Kidney (tissue), 14 donors: ENCODE measurements around the gene SLC12A4. TPM values are rescaled to one million over a fixed set of nuclear protein-coding genes. Genes with fewer than 3 reads are reported as not detected.

Source experiments
- DNase-seq, 5 donors: peaks; one replicate each; pipeline ENCODE4 v3.0.0-alpha.2; 2013 to 2020
- FAIRE-seq: peaks from 2 replicates; lab custom pipeline; 2012; peaks lifted over from hg19 to GRCh38; lab: Jason Lieb, UNC
- H3K27ac ChIP-seq, 2 donors: one replicate each; pipeline ENCODE4 v1.7.0; 2013; ENCODE audit warnings: low read depth in 2 of 2, low read length in 2 of 2, inconsistent platforms in 1 of 2
- H3K27me3 ChIP-seq: one replicate; pipeline ENCODE4 v1.7.1; 2013; ENCODE audit warnings: low read length, inconsistent platforms; ENCODE audit not compliant: control insufficient read depth, insufficient read depth
- H3K36me3 ChIP-seq, 3 donors: one replicate each; pipeline versions ENCODE4 v1.7.0 to v1.7.1; 2013; ENCODE audit warnings: low read length in 3 of 3, control low read depth in 1 of 3, inconsistent platforms in 1 of 3; ENCODE audit not compliant: insufficient read depth in 3 of 3, control insufficient read depth in 2 of 3
- H3K4me1 ChIP-seq, 3 donors: one replicate each; pipeline versions ENCODE4 v1.7.0 to v1.7.1; 2013; ENCODE audit warnings: low read length in 3 of 3, inconsistent platforms in 1 of 3, low read depth in 1 of 3; ENCODE audit not compliant: control insufficient read depth in 2 of 3, insufficient read depth in 2 of 3
- H3K4me3 ChIP-seq, 3 donors: one replicate each; pipeline versions ENCODE4 v1.7.0 to v1.8.1; 2013; ENCODE audit warnings: low read length in 3 of 3, control low read depth in 1 of 3, inconsistent platforms in 1 of 3
- H3K9ac ChIP-seq, 3 donors: one replicate each; pipeline versions ENCODE4 v1.7.0 to v1.7.1; 2013; ENCODE audit warnings: low read length in 3 of 3, control low read depth in 1 of 3, inconsistent platforms in 1 of 3
- H3K9me3 ChIP-seq, 3 donors: one replicate each; pipeline versions ENCODE4 v1.7.0 to v1.7.1; 2013; ENCODE audit warnings: low read length in 3 of 3, control low read depth in 1 of 3, inconsistent platforms in 1 of 3; ENCODE audit not compliant: control insufficient read depth in 2 of 3, insufficient read depth in 1 of 3
- intact Hi-C: fragments of 100-400 bp; cut with DNase I; formaldehyde crosslinking; loops from one replicate; pipeline ENCODE4 v1.11.1; 2022
- polyA plus RNA-seq: library from polyadenylated mRNA; stranded (reverse); fragments of 350-450 nt; fragmentation: Illumina TruSeq; extraction: RNeasy Lipid Tissue Mini Kit (QIAGEN cat#74804); gene quantifications from one replicate; pipeline ENCODE4 v1.2.3, GENCODE V29; 2014; ENCODE audit warnings: low read depth, low replicate concordance; ENCODE audit not compliant: insufficient read depth
- total RNA-seq: library from RNA; stranded (reverse); fragmentation: NEBNext Ultra II Directional; extraction: Animal tissue kit (Norgen Biotek cat#: 25700); gene quantifications from one replicate; pipeline ENCODE4 v1.2.1, GENCODE V29; 2021
- TF ChIP-seq, protein P1 (sequence below): IDR thresholded peaks from 3 replicates; pipeline ENCODE4 v1.5.1; 2012; ENCODE audit warnings: mild to moderate bottlenecking, moderate library complexity, borderline replicate concordance; ENCODE audit not compliant: insufficient read depth; ENCODE audit errors: extremely low read depth
- donor health status: control.
- donor health status: control.
- donor health status: control.
- donor health status: control.
- donor health status: control.
- donor health status: DM: yes; HTN: yes; CAD: no.
- donor health status: Normal renal cell carcinoma (clear cell type).

Gene SLC12A4
- total and polyA plus RNA-seq, 2 donors from 2014 or later, result 16.7 to 66.2 TPM

DNA sequence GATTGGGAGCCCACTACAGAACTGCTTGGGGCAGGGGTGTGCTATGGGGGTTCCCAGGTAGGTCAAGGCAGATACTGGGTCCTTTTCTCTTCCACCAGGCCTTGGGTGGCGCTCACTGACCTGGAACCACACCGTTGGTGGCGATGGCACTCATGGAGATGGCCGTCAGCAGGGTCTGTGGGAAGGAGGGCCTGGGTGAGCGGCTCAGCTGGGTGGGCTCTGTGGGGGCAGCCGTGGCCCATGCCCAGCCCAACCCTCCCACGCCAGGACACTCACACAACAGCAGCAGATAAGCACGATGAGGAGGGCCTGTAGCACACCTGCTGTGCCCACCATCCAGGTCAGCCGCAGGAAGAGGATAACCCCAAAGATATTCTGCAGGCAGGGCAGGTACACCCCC is 10.8 kb downstream of the SLC12A4 start:
- Histone ChIP-seq H3K27ac (no peak overlapping the region), H3K4me3 (no peak overlapping the region), H3K27me3 (no peaks in the 10 kb centered on the region), H3K9me3 (no peaks in the 10 kb centered on the region), H3K36me3 (peaks cover 3 to 37% (median 12%) of the 10 kb centered on the region in 3 donors), H3K9ac (no peak overlapping the region), H3K4me1 (peaks cover 0 to 18% (median 9%) of the 10 kb centered on the region in 3 donors)
- intact Hi-C loops, result no loop called here
- DNase-seq (no peak), FAIRE-seq (no peak)
- TF ChIP-seq, protein P1, sequence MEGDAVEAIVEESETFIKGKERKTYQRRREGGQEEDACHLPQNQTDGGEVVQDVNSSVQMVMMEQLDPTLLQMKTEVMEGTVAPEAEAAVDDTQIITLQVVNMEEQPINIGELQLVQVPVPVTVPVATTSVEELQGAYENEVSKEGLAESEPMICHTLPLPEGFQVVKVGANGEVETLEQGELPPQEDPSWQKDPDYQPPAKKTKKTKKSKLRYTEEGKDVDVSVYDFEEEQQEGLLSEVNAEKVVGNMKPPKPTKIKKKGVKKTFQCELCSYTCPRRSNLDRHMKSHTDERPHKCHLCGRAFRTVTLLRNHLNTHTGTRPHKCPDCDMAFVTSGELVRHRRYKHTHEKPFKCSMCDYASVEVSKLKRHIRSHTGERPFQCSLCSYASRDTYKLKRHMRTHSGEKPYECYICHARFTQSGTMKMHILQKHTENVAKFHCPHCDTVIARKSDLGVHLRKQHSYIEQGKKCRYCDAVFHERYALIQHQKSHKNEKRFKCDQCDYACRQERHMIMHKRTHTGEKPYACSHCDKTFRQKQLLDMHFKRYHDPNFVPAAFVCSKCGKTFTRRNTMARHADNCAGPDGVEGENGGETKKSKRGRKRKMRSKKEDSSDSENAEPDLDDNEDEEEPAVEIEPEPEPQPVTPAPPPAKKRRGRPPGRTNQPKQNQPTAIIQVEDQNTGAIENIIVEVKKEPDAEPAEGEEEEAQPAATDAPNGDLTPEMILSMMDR, result no peak

- TF ChIP-seq, protein P1, result no peak
- FAIRE-seq, result no peak
- Histone ChIP-seq H3K9ac (no peak overlapping the region), H3K27me3 (no peaks in the 10 kb centered on the region), H3K9me3 (no peaks in the 10 kb centered on the region), H3K36me3 (peaks cover 0 to 36% (median 14%) of the 10 kb centered on the region in 3 donors), H3K4me3 (no peak overlapping the region), H3K27ac (no peak overlapping the region), H3K4me1 (peaks cover 0 to 10% (median 4%) of the 10 kb centered on the region in 3 donors)
- intact Hi-C loops, result no loop called here
- no peak for DNase-seq
Measured at GRCh38 chr16:67954421-67955196, 13.8 kb downstream of the SLC12A4 start.

- FAIRE-seq, result no peak
- Histone ChIP-seq H3K9ac (no peak overlapping the region), H3K4me1 (peaks cover 0 to 4% (median 0%) of the 10 kb centered on the region in 3 donors), H3K4me3 (no peak overlapping the region), H3K9me3 (no peaks in the 10 kb centered on the region), H3K27ac (no peak overlapping the region), H3K27me3 (no peaks in the 10 kb centered on the region), H3K36me3 (peaks cover 0 to 36% (median 14%) of the 10 kb centered on the region in 3 donors)
- DNase-seq, result no peak
- TF ChIP-seq, protein P1, result no peak
- intact Hi-C loops, result no loop called here
Measured at GRCh38 chr16:67953641-67954375, 14.6 kb downstream of the SLC12A4 start.
